PFSK-1 (cell line): ENCODE results near the gene NEBL.

Experiments
- POLR2AphosphoS5 ChIP-seq: IDR thresholded peaks from 2 replicates; pipeline ENCODE4 v1.6.1; 2012; ENCODE audit warnings: low read depth, mild to moderate bottlenecking, control low read depth, low read length, moderate library complexity
- REST ChIP-seq, 2 experiments: IDR thresholded peaks; 2 replicates each; pipeline versions ENCODE4 v1.6.1 to v1.8.0; 2011 to 2012; ENCODE audit warnings: low read depth in 2 of 2, low read length in 2 of 2, control low read depth in 1 of 2, inconsistent platforms in 1 of 2, mild to moderate bottlenecking in 1 of 2, moderate library complexity in 1 of 2; ENCODE audit not compliant: insufficient read depth in 1 of 2
- TAF1 ChIP-seq: IDR thresholded peaks from 2 replicates; pipeline ENCODE4 v1.6.1; 2012; ENCODE audit warnings: low read length, control low read depth, borderline replicate concordance; ENCODE audit not compliant: insufficient read depth

GRCh38 chr10:20911626-20912025, 14.5 kb upstream of the NEBL start:
- TF ChIP-seq REST (IDR thresholded peaks at IDR 0.05; ENCODE audit: insufficient read depth in 1 of 2, low read depth in 2 of 2, low read length in 2 of 2) (no peak), POLR2AphosphoS5 (no peak), TAF1 (no peak)
